ENCODE measurements around the gene TALDO1. TPM values are rescaled to one million over a fixed set of nuclear protein-coding genes. Genes with fewer than 3 reads are reported as not detected.
A peak's percentile ranks its signal among the peaks of the same experiment; 100 is the strongest.

The TALDO1 gene
- total and polyA plus RNA-seq, 10 donors = 108 to 292 (median 208) TPM

GRCh38 chr11:801097-801780 lies 54.0 kb downstream of the TALDO1 start:
- H3K9me3 ChIP-seq = no peaks in the 10 kb centered on the region
- no peak overlapping the region for H3K27ac ChIP-seq
- peaks cover 0 to 42% (median 14%) of the 10 kb centered on the region in 6 donors for H3K36me3 ChIP-seq
- no peak for DNase-seq
- intact Hi-C loops (cut with DNase I; ENCODE audit: low total_unique reads) = no loop called here
- WGBS, 5 donors = 87 to 96% (median 90%) methylated on average over 13 to 20 of the region's 20 CpGs
- no peak overlapping the region for H3K4me3 ChIP-seq
- H3K27me3 ChIP-seq (replicated peaks in 1 of 7) = no peaks in the 10 kb centered on the region
- H3K4me1 ChIP-seq = peaks cover 21 to 74% (median 54%) of the 10 kb centered on the region in 6 donors
- no peak for TF ChIP-seq CTCF (IDR thresholded peaks at IDR 0.05 in 8 of 11, conservative IDR thresholded peaks at IDR 0.05 in 3 of 11)
- no peak for TF ChIP-seq POLR2A (IDR thresholded peaks at IDR 0.05)
- TF ChIP-seq POLR2AphosphoS5 (IDR thresholded peaks at IDR 0.05) = peak in 1 of 3 donors; percentile 6

- intact Hi-C loops (cut with DNase I; ENCODE audit: low total_unique reads) = no loop called here
- WGBS, 5 donors = 93 to 97% (median 96%) methylated on average over 12 to 21 of the region's 21 CpGs
- no peaks in the 10 kb centered on the region for H3K9me3 ChIP-seq
- no peak overlapping the region for H3K4me3 ChIP-seq
- H3K4me1 ChIP-seq = peaks cover 12 to 65% (median 46%) of the 10 kb centered on the region in 6 donors
- peak in 2 of 3 donors; percentile 7 to 28 for TF ChIP-seq POLR2AphosphoS5 (IDR thresholded peaks at IDR 0.05)
- no peak for TF ChIP-seq POLR2A (IDR thresholded peaks at IDR 0.05)
- no peaks in the 10 kb centered on the region for H3K27me3 ChIP-seq (replicated peaks in 1 of 7)
- peaks cover 0 to 42% (median 14%) of the 10 kb centered on the region in 6 donors for H3K36me3 ChIP-seq
- H3K27ac ChIP-seq = no peak overlapping the region
- no peak for DNase-seq
Measured at GRCh38 chr11:802018-802617, 54.9 kb downstream of the TALDO1 start.

- Histone ChIP-seq H3K36me3 (peaks cover 0 to 42% (median 14%) of the 10 kb centered on the region in 6 donors), H3K9me3 (no peaks in the 10 kb centered on the region), H3K27me3 (replicated peaks in 1 of 7) (no peaks in the 10 kb centered on the region), H3K27ac (no peak overlapping the region), H3K4me1 (peaks cover 12 to 65% (median 44%) of the 10 kb centered on the region in 6 donors), H3K4me3 (no peak overlapping the region)
- no peak for TF ChIP-seq CTCF (IDR thresholded peaks at IDR 0.05 in 8 of 11, conservative IDR thresholded peaks at IDR 0.05 in 3 of 11)
- TF ChIP-seq POLR2AphosphoS5 (IDR thresholded peaks at IDR 0.05) = peak in 1 of 3 donors; percentile 43
- no peak for TF ChIP-seq POLR2A (IDR thresholded peaks at IDR 0.05)
- DNase-seq = no peak
- intact Hi-C loops (cut with DNase I; ENCODE audit: low total_unique reads) = no loop called here
- WGBS, 5 donors = 92 to 96% (median 94%) methylated on average over 18 to 28 of the region's 28 CpGs
Measured at GRCh38 chr11:802693-803466, 55.6 kb downstream of the TALDO1 start.

GRCh38 chr11:803467-803742 lies 56.1 kb downstream of the TALDO1 start:
- no peak for DNase-seq
- 91 to 97% (median 92%) methylated on average over 6 to 8 of the region's 8 CpGs; no CpG with 5 or more reads in 1 of the 5 donors for WGBS, 5 donors

More at GRCh38 chr11:803467-803742, 56.1 kb downstream of the TALDO1 start:
- H3K27ac ChIP-seq = no peak overlapping the region
- TF ChIP-seq CTCF (IDR thresholded peaks at IDR 0.05 in 8 of 11, conservative IDR thresholded peaks at IDR 0.05 in 3 of 11) (no peak), POLR2AphosphoS5 (IDR thresholded peaks at IDR 0.05) (no peak), POLR2A (IDR thresholded peaks at IDR 0.05) (no peak)
- H3K9me3 ChIP-seq = no peaks in the 10 kb centered on the region
- no peak overlapping the region for H3K4me3 ChIP-seq
- intact Hi-C loops (cut with DNase I; ENCODE audit: low total_unique reads) = no loop called here
- H3K4me1 ChIP-seq = peaks cover 17 to 66% (median 46%) of the 10 kb centered on the region in 6 donors
- H3K27me3 ChIP-seq (replicated peaks in 1 of 7) = no peaks in the 10 kb centered on the region
- peaks cover 0 to 42% (median 14%) of the 10 kb centered on the region in 6 donors for H3K36me3 ChIP-seq

Measured in spleen (tissue), 11 donors.